Stimulated activated CD8-positive, alpha-beta memory T cell treated with anti-CD3 and anti-CD28 coated beads, Interleukin-4, amount 100 ng/mL, for 48 hours (primary cell): ENCODE results near the gene WTAP.

Experiments used
- DNase-seq: peaks from one replicate; pipeline ENCODE4 v3.0.0-alpha.2; 2020

Gene WTAP

DNA sequence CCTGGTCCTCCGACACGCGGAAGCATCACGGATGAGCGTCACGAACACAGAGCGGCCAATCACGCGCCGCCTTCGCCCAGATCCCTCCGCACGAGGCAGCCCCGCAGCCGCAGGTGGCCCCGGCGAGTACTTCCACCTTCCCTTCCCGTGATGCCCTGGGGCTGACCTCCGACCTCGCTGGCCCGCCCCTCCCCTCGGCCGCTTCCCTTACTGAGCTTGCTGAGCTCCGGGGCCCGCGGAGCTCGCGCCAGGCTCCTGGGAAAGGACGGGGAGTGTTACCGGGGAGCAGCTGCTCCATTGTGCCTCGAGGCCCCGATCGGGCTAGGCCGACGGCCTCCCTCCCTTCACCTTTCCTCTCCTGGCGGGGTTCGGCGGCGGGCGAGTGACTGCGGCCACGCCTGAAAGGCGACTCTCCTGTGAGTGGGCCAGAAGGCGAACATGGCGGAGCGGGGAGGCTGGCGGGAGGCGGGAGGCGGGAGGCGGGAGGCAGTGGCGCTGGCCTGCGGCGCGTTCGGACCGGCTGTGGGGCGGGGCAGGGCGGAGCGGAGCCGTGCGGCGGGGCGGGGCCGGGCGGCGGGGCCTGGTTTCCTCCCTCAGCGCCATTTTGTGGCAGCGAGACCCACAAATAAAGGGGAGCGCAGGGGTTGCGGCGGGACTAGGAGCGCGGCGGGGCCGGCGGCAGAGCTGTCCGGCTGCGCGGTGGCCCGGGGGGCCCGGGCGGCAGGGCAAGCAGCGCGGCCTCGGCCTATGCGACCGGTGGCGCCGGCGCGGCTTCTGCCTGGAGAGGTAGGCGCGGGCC, at the start of gene WTAP:
WTAP (plus strand) TSS at position 589 of the 799 bp plus-strand sequence. CDS start 8,760 bp downstream, outside the sequence.
- peak; percentile 96 for DNase-seq

DNA sequence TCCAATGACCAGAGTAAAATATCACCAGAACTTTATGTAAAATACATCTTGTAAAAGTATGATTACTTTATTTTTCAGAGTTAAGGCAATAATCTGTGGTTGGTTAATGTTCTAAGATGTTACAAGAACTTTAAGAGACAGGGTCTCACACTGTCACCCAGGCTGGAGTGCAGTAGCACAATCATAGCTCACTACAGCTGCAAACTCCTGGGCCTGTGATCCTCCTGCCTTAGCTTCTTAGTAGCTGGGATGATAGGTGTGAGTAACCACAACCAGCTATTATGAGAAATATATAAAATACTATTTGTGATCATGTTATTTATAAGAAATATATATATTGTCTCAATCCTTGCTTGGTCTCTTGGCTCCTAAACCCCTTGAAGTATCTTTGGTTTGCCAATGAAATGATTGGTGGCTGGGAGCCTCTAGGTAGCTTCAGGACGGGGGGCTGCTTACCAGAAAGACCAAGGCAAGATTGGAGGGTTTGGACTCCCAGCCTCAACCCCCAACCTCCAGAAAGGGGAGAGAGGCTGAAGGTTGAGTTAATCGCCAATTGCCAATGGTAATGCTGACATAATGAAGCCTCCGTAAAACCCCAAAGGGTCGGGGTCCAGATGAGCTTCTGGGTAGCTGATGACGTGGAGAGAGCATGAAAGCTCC, 49.7 kb upstream of the WTAP start:
- DNase-seq: no peak

DNA sequence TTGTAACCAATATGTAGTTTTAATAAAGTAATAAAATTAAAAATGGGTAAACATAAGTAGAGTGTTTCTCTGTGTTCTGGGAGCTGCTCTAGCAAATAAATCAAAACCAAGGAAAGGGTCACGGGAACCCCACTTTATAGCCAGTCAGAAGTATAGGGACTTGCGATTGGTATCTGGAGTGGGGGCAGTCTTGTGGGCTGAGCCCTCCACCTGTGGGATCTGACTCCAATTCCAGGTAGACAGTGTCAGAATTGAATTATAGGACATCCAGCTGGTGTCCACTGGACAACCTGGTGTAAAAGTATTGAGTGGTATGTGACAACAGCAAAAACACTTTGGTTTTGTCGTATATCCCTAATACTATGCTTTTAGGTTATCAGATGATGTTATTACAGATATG, 48.7 kb upstream of the WTAP start:
- DNase-seq: no peak

DNA sequence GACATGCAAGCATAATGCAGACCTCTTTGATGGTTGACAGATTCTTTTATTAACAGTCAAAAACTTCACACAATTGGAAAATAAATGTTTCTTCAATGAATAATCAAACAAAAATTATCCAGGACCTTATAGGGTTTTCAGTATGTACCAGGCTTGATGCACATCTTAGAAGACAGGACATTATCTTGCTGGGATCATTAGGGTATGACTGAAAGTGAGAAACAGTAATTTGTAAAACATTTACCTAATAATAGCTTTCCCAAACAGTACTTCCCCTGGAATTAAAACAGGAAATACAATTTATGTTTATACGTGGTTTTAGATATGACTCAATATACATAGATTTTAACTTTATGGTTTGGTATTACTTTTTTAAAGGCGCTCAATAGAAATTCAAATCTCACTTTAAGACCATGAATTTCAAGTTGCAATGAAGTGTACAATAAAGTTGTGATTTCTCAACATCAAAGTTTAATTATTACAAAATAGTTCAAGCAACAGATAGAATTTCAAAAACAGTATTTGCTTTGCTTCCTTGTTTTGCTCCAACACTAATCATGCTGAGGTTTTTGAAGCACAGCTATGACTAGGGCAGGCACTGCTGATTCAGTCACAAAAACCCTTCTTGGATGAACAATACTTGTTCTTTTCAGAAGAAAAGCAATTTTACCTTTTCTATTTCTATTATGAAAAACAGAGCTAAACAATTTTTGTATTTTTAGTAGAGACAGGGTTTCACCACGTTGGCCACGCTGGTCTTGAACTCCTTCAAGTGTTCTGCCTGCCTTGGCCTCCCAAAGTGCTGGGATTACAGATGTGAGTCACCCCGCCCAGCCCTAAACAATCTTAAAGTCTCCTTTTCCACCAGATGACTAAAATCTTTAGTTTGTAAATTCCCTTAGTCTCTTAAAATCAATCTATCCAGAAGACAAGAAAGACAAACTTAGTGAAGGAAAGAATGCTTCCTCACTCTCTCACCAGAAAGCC, 47.9 kb upstream of the WTAP start:
- peak; percentile 54 for DNase-seq

DNA sequence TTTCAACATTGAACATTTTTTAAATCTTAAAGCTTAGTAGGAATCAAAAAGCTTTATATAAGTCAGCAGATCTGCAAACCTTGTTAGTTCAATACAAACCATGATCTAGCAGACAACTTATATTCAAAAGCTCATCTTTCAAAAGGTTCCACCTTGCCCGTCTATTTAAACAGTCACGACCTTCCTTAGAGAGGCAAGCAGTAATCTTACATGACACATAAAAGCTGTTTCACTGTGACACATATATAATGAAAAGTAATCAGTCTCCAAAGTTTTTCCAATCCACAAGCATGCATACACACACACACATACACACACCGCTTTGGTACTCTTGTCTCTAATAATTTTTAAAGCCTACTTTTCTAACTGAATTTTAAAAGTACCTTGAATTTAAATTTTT, 47.2 kb upstream of the WTAP start:
- no peak for DNase-seq

DNA sequence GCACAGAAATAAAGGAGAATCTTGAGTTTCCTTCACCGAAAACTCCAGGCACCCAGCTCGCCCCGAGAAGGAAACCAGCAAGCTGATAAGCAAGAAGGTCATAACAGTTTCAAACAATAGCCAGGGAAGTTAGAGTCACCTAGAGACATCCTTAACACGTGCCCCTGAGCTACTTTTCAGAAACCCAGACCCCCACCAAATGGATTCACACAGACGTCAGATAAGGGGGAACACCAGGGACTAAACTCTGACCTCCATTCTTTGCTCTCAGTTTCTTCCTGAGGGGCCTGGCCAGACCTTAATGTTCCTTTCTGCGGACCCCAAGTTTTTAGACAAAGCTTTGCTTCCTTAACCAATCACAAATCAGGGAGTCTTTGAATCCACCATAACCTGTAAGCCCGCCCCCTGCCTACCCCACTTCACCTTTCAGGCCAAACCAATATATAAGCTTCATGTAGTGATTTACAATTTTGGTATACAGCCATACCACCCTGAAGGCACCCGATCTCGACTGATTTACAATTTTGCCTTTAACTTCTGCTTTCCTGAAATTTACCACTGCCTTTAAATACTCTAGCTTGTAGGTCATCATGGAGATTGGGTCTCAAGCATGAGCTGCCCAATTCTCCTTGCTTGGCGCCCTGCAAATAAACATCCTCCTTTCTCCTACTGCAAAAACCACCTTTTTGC, 46.0 kb upstream of the WTAP start:
- no peak for DNase-seq

DNA sequence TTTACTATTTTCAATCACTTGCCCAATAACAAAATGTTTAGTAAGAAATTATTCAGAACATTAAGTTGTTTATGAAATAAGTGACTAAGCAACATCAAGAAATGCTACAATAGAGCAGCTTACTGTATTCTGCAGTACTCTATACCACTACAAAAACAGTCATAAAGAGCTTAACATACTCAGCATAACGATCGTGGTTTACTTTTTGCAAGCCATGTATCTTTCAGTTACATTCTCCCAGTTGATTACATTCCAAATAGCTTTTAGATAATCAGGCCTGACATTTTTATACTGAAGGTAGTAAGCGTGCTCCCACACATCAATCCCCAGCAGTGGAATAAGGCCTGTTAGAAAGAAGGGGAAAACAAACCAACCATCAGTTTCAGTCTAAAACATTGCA, 45.0 kb upstream of the WTAP start:
- DNase-seq: no peak

DNA sequence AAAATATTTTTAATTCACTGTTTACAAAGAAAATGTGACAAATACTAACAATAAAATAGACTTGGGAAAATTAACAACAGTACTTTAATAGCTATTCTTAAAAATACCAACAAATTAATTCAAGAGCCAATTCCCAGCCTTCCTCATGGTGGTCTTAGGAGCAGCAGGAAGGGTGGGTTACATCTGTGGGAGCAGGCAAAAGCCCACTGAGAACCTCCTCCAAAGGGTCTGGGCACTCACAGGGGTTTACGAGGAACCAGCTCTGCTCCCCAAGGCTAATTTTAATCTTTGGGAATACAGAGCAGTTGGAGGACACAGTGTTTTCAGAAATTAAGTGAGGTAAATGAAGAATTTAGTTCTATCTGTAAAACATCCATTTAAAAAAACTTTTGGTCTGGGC, 44.5 kb upstream of the WTAP start:
- DNase-seq: no peak

DNA sequence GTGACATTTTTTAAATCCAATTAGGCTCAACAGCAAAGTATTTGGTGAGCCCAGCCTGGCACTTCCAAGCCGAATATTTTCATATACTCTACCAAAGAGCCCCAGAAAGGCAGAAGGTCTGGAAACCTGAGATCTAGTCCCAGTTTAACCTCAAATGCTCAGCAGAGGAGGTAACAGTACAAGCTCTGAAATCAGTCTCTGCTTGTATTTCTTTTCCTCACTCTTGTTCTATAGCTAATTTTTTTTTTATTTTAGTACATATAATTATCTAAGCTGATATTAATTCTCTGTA, 43.3 kb upstream of the WTAP start:
- no peak for DNase-seq

DNA sequence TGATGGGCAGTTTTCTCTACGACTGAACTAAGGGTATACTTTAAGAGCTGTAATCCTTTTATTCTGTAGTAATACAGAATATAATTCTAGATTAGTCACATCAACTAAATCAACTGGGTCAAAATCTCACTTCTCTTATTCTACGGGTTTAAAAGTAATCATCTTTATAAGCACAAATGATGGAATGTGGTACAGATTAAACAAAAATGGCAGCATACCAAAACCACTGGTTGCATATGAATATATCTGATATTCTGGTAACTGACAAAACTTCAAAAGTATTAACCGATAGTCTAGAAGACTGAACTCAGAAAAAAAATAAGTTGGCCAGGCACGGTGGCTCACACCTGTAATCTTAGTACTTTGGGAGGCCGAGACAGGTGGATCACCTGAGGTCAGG, 41.3 kb upstream of the WTAP start:
- DNase-seq: no peak

DNA sequence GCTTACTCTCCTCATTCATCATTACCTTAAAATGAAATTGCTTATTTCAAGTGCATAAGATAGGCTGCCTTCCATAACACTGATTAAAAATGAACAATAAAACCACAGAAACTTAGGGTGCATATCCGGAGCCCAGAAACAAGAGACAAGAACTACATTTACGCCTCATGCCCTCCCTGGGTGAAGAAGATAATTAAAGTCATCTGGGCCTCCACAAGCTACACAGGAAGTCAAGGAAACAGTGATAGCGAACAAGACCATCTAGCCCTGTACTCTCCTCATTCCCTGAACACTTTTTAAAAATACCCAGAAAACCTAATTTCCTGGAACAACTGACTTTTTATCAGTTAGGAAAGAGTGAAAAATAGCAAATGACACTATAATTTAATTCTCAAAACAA, 40.6 kb upstream of the WTAP start:
- DNase-seq: no peak

DNA sequence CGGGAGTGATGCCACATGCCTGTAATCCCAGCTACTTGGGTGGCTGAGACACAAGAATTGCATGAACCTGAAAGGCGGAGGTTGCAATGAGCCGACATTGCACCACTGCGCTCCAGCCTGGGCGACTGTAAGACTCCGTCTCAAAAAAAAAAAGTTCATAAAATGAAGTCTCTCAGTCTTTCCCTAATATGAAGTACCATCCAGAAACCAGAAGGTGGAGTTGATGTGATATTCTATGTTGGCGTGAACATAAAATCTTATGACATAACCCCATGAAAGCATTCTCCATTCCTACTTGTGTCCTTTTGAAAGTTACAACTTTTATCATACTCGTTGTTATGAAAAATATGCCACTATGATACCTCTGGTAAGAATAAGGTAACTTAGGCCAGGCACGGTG, 40.0 kb upstream of the WTAP start:
- no peak for DNase-seq

DNA sequence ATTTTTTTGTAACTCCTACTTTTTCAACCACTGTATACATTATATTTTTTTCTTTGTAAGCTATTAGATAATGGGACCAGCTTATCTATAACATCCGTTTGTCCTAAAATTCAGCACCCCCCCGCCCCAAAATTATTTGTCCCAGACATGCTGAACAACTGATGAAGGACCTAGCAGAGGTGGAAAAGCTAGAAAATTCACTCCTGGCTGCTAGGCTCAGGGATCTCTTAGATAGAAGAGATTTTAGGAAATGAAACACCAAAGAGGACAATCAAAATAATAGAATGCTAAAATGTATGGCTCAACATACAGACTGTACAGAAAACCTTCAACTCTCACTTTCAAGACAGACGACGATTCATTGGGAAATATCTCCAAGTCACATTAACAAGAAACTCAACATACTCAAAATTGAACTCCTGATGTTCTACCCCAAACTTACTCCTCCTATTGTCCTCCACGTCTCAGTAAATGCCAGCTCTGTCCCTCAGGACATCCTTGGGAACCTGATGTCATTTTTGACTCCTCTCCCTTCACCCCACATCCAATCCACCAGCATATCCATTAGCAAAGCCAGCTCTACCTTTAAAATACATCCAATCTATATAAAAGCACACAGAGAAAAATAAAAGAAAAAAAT, 38.9 kb upstream of the WTAP start:
- no peak for DNase-seq

DNA sequence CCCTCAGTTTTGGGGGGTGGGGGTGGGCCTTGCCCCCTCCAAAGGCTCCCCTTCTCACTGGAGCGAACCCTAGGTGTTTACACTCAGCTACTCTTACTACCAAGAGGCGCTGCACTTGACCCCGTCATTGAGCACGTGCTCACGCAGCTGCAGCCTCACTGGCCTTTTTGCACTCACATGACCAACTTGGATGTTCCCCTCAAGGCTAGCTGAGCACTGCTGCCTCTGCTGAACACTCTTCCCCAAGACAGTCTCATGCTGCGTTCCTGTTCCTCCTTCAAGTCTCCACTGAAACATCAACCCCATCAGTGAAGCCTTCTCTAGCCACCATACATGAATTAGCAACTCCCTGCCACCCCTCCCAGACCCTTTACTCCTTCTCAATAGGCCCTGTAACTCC, 38.3 kb upstream of the WTAP start:
- DNase-seq: peak; percentile 23

DNA sequence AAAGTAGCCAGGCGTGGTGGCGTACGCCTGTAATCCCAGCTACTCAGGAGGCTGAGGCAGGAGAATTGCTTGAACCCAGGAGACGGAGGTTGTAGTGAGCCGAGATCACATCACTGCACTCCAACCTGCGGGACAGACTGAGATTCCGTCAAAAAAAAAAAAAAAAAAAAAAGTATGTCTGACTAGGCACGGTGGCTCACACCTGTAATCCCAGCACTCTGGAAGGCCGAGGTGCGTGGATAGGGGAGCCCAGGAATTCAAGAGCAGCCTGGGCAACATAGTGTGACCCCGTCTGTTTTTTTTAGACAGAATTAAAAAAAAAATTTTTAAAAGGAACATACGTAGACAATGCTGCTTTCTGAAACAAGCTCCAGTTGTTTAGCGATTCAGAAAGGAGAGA, 37.2 kb upstream of the WTAP start:
- DNase-seq: peak; percentile 6

DNA sequence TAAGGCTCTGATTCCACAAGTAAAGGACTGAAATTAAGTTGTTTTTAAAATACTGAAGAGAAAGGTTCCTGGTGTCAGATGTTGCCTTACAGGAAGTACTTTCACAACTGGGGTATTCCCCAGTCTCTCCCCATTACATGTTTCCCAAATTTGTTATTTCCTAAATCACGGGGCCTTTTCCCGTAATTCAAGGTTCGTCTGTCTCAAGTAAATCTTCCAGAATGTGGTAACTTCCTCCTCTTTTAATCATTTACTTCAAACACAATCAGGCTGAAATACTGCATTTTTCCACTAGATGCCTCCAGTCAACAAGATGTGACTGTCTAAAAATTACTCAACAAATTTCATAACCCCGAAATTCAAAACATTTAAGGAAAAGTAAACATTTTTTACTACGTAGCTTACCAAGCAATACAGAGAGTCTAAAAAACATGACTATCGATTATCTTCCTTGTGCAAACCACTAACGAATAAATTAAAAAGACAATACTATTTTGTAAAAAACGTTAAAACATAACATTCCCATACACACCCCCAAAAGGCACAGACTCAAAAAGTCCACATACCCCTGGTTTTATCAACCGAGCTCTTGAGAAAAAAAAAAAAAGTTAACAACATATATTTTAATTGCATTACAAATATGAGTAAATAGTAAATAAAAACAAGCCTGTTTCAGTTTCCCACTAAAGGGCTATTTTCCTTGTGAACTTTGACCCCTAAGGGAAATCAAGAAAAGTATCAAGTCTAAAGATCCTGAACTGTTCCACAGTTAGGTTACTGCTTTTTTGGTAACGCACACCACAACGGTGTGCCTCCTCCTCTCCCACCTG, 36.0 kb upstream of the WTAP start:
- DNase-seq: no peak

DNA sequence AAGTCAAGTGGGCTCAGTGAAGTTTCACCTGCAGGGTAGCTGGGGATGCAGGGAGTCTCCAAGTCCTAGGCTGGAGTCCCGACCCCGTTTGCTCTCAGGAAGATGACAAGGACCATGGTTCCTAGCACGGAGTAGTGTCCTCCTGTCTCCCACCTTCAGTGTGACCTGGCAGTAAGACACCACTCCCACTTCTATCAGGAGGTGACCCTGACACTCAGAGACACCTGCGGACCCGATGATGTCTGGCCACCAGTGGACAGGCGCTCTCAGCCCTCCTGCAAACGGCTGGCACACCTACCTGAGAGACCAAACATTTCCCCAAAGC, 35.4 kb upstream of the WTAP start:
- peak; percentile 30 for DNase-seq

DNA sequence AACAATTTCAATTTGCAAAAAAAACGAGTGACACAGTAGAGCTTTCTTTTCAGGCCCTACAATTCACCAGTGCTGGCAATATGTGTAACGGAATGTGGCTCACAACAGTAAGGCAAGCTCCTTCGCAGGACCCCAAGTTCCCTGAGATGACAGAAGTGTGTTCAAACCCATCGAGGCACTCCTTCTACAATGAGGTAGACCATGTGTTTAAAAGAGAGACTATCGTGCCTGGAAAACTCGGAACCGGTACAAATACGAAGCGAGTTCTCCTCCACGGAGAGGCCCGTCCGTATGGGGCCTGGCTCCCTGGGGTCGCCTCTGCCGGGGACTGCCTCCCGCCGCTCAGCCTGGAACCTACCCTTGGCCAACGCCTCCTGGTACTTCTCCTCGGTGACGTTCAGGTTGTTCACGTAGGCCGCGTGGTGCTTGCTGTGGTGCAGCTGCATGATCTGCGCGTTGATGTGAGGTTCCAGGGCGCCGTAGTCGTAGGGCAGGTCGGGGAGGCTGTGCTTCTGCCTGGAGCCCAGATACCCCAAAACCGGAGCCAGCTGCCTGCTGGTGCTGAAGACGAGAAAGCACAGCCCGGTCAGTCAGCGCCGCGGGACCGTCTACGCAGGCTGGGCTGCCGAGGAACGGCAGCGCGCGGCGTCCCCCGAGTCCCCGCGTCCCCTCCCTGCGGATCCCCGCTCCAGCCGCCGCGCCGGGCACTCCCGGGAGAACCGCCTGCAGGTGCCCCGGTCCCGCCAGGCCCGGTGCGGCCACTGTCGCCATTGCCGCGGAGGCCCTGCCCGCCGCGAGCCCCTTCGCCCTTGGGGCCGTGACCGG, 34.8 kb upstream of the WTAP start:
- peak; percentile 71 for DNase-seq

DNA sequence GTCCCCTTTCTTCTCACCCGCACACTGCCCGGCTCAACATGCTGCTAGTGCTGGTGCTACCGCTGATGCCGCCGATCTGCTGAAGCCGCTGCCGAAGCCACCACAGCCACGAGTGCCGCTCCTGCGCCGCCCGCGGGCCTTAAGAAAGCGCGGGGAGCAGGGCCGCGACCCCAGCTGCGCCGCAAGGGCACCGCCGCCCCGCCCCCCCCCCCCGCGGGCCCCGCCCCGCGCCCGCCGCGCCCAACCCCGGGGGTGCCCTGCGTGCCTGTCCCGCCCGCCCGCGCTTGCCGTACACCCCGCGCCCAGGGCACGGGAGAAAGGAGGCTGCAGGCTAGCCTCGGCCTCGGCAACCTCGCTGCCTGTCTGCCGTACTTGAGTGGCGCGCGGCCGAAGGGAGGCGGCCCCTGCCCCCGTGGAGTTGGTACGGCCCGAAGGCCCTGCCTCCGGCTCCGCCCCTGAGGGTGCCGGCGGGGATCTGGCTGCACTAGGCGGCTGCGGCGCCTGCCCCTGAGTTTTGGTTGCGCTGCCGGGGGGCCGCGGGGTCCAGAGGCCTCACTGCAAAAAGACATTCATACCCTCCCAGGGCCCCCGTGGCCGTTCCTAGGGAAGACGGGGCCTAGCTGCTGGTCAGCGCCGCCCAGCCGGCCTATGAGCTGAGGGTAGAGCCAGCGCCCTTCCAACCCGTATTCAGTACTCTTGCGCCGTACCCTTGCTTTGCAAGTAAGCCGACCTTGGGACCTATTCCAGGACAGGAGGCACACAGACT, 34.0 kb upstream of the WTAP start, which contains the start of gene SOD2:
SOD2 (minus strand) TSS at position 114 of the 766 bp plus-strand sequence; CDS start at position 40, 74 bp downstream.
- DNase-seq: peak; percentile 87
